ENCODE data around the gene AIFM2.
"Not testable (repeated sequence)": the region's sequence is repeated elsewhere in the genome, so short reads cannot be mapped to it uniquely, and the experiment has no call there.

The AIFM2 gene

GRCh38 chr10:70123817-70124216 lies 8.8 kb downstream of the AIFM2 start:
- DNase-seq (ENCODE audit: low read depth) = no peak
- TF ChIP-seq, protein P1, sequence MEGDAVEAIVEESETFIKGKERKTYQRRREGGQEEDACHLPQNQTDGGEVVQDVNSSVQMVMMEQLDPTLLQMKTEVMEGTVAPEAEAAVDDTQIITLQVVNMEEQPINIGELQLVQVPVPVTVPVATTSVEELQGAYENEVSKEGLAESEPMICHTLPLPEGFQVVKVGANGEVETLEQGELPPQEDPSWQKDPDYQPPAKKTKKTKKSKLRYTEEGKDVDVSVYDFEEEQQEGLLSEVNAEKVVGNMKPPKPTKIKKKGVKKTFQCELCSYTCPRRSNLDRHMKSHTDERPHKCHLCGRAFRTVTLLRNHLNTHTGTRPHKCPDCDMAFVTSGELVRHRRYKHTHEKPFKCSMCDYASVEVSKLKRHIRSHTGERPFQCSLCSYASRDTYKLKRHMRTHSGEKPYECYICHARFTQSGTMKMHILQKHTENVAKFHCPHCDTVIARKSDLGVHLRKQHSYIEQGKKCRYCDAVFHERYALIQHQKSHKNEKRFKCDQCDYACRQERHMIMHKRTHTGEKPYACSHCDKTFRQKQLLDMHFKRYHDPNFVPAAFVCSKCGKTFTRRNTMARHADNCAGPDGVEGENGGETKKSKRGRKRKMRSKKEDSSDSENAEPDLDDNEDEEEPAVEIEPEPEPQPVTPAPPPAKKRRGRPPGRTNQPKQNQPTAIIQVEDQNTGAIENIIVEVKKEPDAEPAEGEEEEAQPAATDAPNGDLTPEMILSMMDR (IDR thresholded peaks at IDR 0.05; ENCODE audit: insufficient read depth, low read depth, low read length, missing control alignments) = no peak
- H3K4me3 ChIP-seq (ENCODE audit: low read length) = no peak overlapping the region

DNA sequence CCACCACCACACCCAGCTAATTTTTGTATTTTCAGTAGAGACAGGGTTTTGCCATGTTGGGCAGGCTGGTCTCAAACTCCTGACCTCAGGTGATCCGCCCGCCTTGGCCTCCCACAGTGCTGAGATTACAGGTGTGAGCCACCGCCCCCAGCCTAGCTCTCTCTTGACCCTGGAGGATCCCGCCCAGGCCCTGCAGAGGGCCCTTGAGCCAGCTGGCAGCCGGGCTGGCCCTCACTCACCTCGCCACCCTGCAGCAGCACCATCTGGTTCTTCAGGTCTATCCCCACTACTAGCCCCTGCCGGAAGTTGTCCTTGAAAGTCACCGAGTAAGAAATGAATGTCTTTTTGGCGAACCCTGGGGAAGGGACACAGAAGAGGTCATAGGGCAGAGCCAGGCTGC lies 9.5 kb downstream of the AIFM2 start:
- H3K4me3 ChIP-seq (ENCODE audit: low read length) = not testable (repeated sequence)

DNA sequence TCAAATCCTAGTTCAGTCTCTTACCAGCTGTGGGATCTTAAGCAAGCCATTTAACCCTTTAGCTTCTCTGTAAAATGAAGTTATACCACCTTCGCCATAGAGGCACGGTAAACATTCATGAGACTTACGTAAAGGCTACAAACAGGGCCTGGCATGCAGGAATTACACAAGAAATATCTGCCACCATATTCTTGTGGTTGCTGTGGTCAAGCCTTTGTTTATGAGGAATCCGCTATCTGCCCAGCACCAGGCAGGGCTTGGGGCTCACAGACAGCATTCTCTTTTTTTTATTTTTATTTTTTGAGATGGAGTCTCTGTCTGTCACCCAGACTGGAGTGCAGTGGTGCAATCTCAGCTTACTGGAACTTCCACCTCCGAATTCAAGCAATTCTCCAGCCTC lies 9.9 kb downstream of the AIFM2 start:
- no peak for DNase-seq (ENCODE audit: low read depth)
- TF ChIP-seq, protein P1 (IDR thresholded peaks at IDR 0.05; ENCODE audit: insufficient read depth, low read depth, low read length, missing control alignments) = no peak
- H3K4me3 ChIP-seq (ENCODE audit: low read length) = no peak overlapping the region

More for the DNA sequence above, 9.5 kb downstream of the AIFM2 start:
- not testable (repeated sequence) for DNase-seq (ENCODE audit: low read depth)

DNA sequence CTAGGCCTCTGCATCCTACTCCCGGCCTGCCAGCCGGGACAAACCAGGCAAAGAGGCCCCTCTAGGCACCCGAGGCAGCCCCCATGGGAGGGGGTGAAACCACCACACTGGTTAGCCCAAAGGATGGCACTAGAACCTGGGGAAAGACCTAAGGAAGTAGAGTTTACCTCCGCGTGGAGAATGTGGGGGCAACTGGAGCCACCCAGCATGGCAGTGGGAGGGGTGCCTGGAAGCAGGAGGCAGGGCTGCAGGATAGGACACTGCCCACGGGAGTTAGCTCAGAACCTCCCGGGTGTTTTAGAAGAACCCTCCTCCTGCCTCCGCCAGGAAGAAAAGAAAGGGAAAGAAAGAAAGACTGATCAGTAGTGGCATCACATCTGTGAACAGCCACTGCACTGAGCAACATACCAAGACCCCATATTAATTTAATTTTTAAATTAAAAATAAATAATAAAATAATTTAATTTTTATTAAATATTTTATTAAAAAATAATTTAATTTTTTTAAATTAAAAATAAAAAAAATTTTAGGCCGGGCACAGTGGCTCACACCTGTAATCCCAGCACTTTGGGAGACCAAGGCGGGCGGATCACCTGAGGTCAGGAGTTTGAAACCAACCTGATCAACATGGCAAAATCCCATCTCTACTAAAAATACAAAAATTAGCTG lies 11.2 kb downstream of the AIFM2 start:
- TF ChIP-seq, protein P1 (IDR thresholded peaks at IDR 0.05; ENCODE audit: insufficient read depth, low read depth, low read length, missing control alignments) = no peak
- no peak overlapping the region for H3K4me3 ChIP-seq (ENCODE audit: low read length)
- DNase-seq (ENCODE audit: low read depth) = no peak

DNA sequence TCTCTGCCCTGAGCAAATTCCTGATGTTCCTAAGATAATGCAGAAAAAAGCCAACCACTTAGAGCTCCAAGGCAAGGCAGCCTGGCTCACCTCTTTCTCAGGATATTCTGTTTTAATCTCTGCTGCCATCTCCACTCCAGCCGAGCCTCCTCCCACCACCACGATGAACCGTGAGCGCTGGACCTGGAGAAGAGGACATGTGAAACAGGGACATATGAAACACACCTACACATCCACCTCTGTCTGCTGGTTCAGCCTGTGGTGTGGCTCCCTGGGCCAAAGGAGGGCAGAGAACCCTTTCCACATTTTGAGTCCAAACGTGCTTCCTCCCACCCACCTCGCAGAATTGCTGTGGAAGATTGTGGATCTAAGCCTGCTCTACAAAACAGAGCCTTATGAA lies 12.2 kb downstream of the AIFM2 start:
- TF ChIP-seq, protein P1 (IDR thresholded peaks at IDR 0.05; ENCODE audit: insufficient read depth, low read depth, low read length, missing control alignments) = no peak
- no peak for DNase-seq (ENCODE audit: low read depth)
- no peak overlapping the region for H3K4me3 ChIP-seq (ENCODE audit: low read length)

DNA sequence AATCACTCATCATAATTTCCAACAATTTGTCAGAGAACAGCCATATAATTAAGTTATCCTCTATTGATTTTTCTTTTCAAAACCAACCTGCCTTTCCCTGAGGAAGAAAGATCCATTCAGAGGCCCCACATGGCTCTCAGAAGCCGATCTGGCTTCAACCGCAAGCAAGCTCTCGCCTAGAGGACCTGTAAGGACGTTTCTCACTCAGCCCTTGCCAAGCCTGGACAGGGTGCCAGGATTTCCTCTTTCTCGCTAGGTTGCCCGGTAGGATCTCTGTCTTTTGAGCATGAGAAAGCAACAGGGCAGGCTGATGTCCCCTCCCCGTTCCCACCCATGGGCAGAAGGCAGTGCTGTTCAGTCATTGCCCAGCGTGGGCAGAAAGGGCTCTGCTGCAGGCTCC lies 13.0 kb downstream of the AIFM2 start:
- no peak overlapping the region for H3K4me3 ChIP-seq (ENCODE audit: low read length)
- TF ChIP-seq, protein P1 (IDR thresholded peaks at IDR 0.05; ENCODE audit: insufficient read depth, low read depth, low read length, missing control alignments) = no peak
- no peak for DNase-seq (ENCODE audit: low read depth)

DNA sequence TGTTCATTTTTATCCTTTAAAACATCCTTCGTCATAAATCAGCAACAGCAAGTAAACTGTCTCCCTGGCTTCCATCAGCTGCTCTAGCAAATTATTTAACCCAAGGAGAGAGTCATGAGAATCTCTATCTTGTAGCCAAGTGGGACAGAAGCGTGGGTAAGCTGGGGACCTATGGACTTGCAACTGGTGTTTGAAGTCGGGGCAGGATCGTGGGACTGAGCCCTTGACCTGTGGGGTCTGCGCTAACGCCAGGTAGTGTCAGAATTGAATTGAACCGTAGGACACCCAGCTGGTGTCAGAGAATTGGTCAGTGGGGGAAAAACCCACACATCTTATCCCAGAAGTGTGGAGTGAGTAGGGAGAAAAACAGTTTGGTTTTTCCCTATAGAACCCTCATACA lies 13.4 kb downstream of the AIFM2 start:
- TF ChIP-seq, protein P1 (IDR thresholded peaks at IDR 0.05; ENCODE audit: insufficient read depth, low read depth, low read length, missing control alignments) = no peak
- no peak overlapping the region for H3K4me3 ChIP-seq (ENCODE audit: low read length)
- DNase-seq (ENCODE audit: low read depth) = no peak
